ENCODE measurements around the gene AFG3L2.

The AFG3L2 gene

GRCh38 chr18:12324991-12325725 lies 51.9 kb downstream of the AFG3L2 start:
- Histone ChIP-seq H2AFZ (ENCODE audit: low read depth, low read length) (no peak overlapping the region), H3K9me3 (ENCODE audit: low read length) (peaks cover 9% of the 10 kb centered on the region), H3K4me1 (ENCODE audit: insufficient read depth, low read length) (no peaks in the 10 kb centered on the region), H3K4me3 (ENCODE audit: low read length) (no peak overlapping the region), H3K27me3 (ENCODE audit: insufficient read depth, low read length) (no peaks in the 10 kb centered on the region), H3K36me3 (ENCODE audit: insufficient read depth, low read length) (peaks cover 62% of the 10 kb centered on the region)

DNA sequence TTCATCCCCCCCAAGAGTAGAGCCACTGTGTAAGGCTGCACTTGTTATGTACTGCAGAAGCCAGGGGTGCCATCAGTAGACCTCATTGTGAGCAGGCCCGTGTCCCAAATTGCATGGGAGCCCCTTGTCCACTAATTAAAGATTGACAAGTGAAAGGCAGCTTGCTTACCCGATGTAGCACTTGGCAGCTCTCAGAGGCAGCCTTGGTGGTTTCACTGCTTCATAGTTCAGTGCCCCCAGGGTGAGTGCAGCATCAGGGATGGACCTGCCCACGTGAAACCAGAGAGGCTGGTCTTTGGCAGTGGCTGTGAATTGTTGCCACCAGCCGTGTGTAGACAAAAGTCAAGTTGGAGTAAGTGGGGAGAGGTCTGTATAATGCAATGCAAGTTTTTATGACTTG lies 55.7 kb downstream of the AFG3L2 start:
- Histone ChIP-seq H3K36me3 (ENCODE audit: insufficient read depth, low read length) (peaks cover 31% of the 10 kb centered on the region), H2AFZ (ENCODE audit: low read depth, low read length) (no peak overlapping the region), H3K4me1 (ENCODE audit: insufficient read depth, low read length) (peaks cover 5% of the 10 kb centered on the region), H3K4me3 (ENCODE audit: low read length) (no peak overlapping the region), H3K9me3 (ENCODE audit: low read length) (peaks cover 9% of the 10 kb centered on the region), H3K27me3 (ENCODE audit: insufficient read depth, low read length) (no peaks in the 10 kb centered on the region)

- H2AFZ ChIP-seq (ENCODE audit: low read depth, low read length), result no peak overlapping the region
- H3K4me3 ChIP-seq (ENCODE audit: low read length), result no peak overlapping the region
- peaks cover 25% of the 10 kb centered on the region for H3K36me3 ChIP-seq (ENCODE audit: insufficient read depth, low read length)
- H3K9me3 ChIP-seq (ENCODE audit: low read length), result no peaks in the 10 kb centered on the region
- H3K27me3 ChIP-seq (ENCODE audit: insufficient read depth, low read length), result no peaks in the 10 kb centered on the region
- H3K4me1 ChIP-seq (ENCODE audit: insufficient read depth, low read length), result peaks cover 5% of the 10 kb centered on the region
These were observed 58.2 kb downstream of the AFG3L2 start for GRCh38 chr18:12318857-12319256.

DNA sequence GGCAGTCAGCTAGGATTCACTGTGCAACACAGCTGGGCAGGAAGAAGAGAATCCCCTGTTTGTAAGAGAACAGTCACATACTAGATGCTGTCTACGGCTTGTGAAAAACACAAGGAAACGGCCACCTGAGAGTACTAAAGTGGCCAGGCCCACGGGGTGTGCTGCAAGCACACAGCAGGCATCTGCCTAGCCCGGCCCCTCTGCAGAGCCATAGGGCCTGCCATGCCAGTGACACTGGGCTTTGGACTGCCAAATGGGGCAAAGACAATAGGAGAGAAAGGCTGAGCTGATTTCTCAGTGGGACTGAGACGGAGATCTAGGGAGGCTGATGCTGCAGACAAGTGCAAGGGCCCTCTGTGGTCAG lies 58.7 kb downstream of the AFG3L2 start:
- H3K36me3 ChIP-seq (ENCODE audit: insufficient read depth, low read length), result peaks cover 29% of the 10 kb centered on the region
- no peak overlapping the region for H2AFZ ChIP-seq (ENCODE audit: low read depth, low read length)
- no peak overlapping the region for H3K4me3 ChIP-seq (ENCODE audit: low read length)
- no peaks in the 10 kb centered on the region for H3K9me3 ChIP-seq (ENCODE audit: low read length)
- peaks cover 5% of the 10 kb centered on the region for H3K4me1 ChIP-seq (ENCODE audit: insufficient read depth, low read length)
- no peaks in the 10 kb centered on the region for H3K27me3 ChIP-seq (ENCODE audit: insufficient read depth, low read length)

GRCh38 chr18:12317664-12318333 lies 59.2 kb downstream of the AFG3L2 start:
- peaks cover 5% of the 10 kb centered on the region for H3K4me1 ChIP-seq (ENCODE audit: insufficient read depth, low read length)
- H3K4me3 ChIP-seq (ENCODE audit: low read length), result no peak overlapping the region
- H3K9me3 ChIP-seq (ENCODE audit: low read length), result no peaks in the 10 kb centered on the region
- no peak overlapping the region for H2AFZ ChIP-seq (ENCODE audit: low read depth, low read length)
- no peaks in the 10 kb centered on the region for H3K27me3 ChIP-seq (ENCODE audit: insufficient read depth, low read length)
- H3K36me3 ChIP-seq (ENCODE audit: insufficient read depth, low read length), result peaks cover 33% of the 10 kb centered on the region

GRCh38 chr18:12315911-12316310 lies 61.1 kb downstream of the AFG3L2 start:
- H3K36me3 ChIP-seq (ENCODE audit: insufficient read depth, low read length), result peaks cover 41% of the 10 kb centered on the region

DNA sequence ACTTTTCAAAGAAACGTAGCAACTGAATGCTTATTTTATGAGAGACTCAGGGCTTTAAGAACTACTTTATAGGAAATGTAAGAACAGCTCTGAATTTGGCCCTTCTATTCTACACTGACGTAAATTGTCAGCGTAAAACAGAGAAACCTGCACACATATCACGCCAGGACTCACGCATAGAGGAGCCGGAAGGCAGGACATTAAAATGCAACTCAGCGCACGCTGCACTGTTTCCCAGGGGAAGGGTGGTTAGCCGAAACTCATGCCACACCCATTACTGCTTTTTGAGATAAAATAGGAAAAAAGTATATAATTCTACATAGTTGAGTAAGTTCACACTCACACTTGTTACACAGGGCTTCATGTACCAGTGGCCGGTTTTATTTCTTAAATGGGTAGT lies 61.5 kb downstream of the AFG3L2 start:
- Histone ChIP-seq H3K4me3 (ENCODE audit: low read length) (no peak overlapping the region), H3K36me3 (ENCODE audit: insufficient read depth, low read length) (peaks cover 36% of the 10 kb centered on the region), H3K9me3 (ENCODE audit: low read length) (peaks cover 7% of the 10 kb centered on the region), H2AFZ (ENCODE audit: low read depth, low read length) (no peak overlapping the region), H3K27me3 (ENCODE audit: insufficient read depth, low read length) (no peaks in the 10 kb centered on the region), H3K4me1 (ENCODE audit: insufficient read depth, low read length) (peaks cover 5% of the 10 kb centered on the region)

More at GRCh38 chr18:12315911-12316310, 61.1 kb downstream of the AFG3L2 start:
- Histone ChIP-seq H3K4me1 (ENCODE audit: insufficient read depth, low read length) (peaks cover 5% of the 10 kb centered on the region), H2AFZ (ENCODE audit: low read depth, low read length) (no peak overlapping the region), H3K4me3 (ENCODE audit: low read length) (no peak overlapping the region), H3K9me3 (ENCODE audit: low read length) (peaks cover 4% of the 10 kb centered on the region), H3K27me3 (ENCODE audit: insufficient read depth, low read length) (no peaks in the 10 kb centered on the region)

GRCh38 chr18:12314591-12315305 lies 62.3 kb downstream of the AFG3L2 start:
- Histone ChIP-seq H3K4me3 (ENCODE audit: low read length) (no peak overlapping the region), H3K36me3 (ENCODE audit: insufficient read depth, low read length) (peaks cover 35% of the 10 kb centered on the region)

GRCh38 chr18:12313530-12314245 lies 63.3 kb downstream of the AFG3L2 start:
- peaks cover 8% of the 10 kb centered on the region for H3K4me1 ChIP-seq (ENCODE audit: insufficient read depth, low read length)
- H2AFZ ChIP-seq (ENCODE audit: low read depth, low read length), result no peak overlapping the region
- no peak overlapping the region for H3K4me3 ChIP-seq (ENCODE audit: low read length)
- H3K9me3 ChIP-seq (ENCODE audit: low read length), result peaks cover 7% of the 10 kb centered on the region
- H3K36me3 ChIP-seq (ENCODE audit: insufficient read depth, low read length), result peaks cover 38% of the 10 kb centered on the region
- H3K27me3 ChIP-seq (ENCODE audit: insufficient read depth, low read length), result no peaks in the 10 kb centered on the region

More at GRCh38 chr18:12314591-12315305, 62.3 kb downstream of the AFG3L2 start:
- Histone ChIP-seq H2AFZ (ENCODE audit: low read depth, low read length) (no peak overlapping the region), H3K9me3 (ENCODE audit: low read length) (peaks cover 7% of the 10 kb centered on the region), H3K27me3 (ENCODE audit: insufficient read depth, low read length) (no peaks in the 10 kb centered on the region), H3K4me1 (ENCODE audit: insufficient read depth, low read length) (peaks cover 5% of the 10 kb centered on the region)

DNA sequence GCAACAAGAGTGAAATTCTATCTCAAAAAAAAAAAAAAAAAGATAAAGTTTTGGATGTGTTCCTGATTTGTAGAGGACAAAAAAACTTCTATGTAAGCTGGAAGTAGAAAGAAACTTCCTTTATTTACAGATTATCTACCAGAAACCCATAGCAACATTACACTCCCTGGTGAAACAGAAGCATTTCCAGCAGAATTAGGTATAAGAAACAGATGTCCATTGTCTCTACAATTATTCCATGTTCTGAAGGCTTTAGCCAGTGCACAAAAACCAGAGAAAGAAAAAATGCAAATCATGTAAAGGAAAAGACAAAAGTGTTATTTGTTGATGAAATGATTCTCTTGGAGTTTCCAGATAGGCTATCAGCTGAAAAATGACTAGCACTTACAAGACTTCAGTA lies 64.1 kb downstream of the AFG3L2 start:
- H2AFZ ChIP-seq (ENCODE audit: low read depth, low read length), result no peak overlapping the region
- H3K9me3 ChIP-seq (ENCODE audit: low read length), result peaks cover 7% of the 10 kb centered on the region
- H3K4me3 ChIP-seq (ENCODE audit: low read length), result no peak overlapping the region
- H3K36me3 ChIP-seq (ENCODE audit: insufficient read depth, low read length), result peaks cover 38% of the 10 kb centered on the region
- H3K4me1 ChIP-seq (ENCODE audit: insufficient read depth, low read length), result peaks cover 8% of the 10 kb centered on the region
- H3K27me3 ChIP-seq (ENCODE audit: insufficient read depth, low read length), result no peaks in the 10 kb centered on the region

GRCh38 chr18:12310762-12311161 lies 66.3 kb downstream of the AFG3L2 start:
- peaks cover 29% of the 10 kb centered on the region for H3K36me3 ChIP-seq (ENCODE audit: insufficient read depth, low read length)
- H3K9me3 ChIP-seq (ENCODE audit: low read length), result peaks cover 7% of the 10 kb centered on the region
- H2AFZ ChIP-seq (ENCODE audit: low read depth, low read length), result no peak overlapping the region
- no peak overlapping the region for H3K4me3 ChIP-seq (ENCODE audit: low read length)
- H3K4me1 ChIP-seq (ENCODE audit: insufficient read depth, low read length), result peaks cover 9% of the 10 kb centered on the region
- peaks cover 10% of the 10 kb centered on the region for H3K27me3 ChIP-seq (ENCODE audit: insufficient read depth, low read length)

DNA sequence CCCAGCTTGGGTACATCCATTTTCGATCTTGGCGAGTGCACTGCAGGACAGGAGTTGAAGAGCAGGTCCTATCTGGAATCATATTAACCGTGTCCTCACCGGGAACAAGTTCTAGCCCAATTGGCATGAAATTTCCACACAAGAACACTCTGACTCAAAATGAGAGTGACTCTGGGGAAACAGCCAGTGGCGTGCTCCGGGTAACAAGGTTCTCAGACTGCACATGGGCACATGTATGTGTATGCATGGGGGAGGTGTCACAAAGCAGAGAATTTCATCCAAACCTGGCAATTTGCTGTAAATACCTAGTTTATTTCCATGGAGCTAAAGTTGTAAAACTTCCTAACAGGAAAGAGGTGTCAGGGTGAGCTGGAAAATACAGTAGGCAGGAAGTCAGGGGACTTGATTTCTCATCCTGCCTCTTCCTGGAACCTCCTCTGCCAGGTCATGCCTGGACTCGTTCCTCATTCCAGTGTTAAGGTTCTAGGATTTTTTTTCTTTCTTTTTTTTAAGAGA lies 67.3 kb downstream of the AFG3L2 start:
- Histone ChIP-seq H3K4me1 (ENCODE audit: insufficient read depth, low read length) (peaks cover 9% of the 10 kb centered on the region), H3K36me3 (ENCODE audit: insufficient read depth, low read length) (peaks cover 24% of the 10 kb centered on the region), H3K27me3 (ENCODE audit: insufficient read depth, low read length) (peaks cover 17% of the 10 kb centered on the region), H3K9me3 (ENCODE audit: low read length) (peaks cover 7% of the 10 kb centered on the region), H2AFZ (ENCODE audit: low read depth, low read length) (no peak overlapping the region), H3K4me3 (ENCODE audit: low read length) (peak overlapping the region; percentile 80)
